Head of caudate nucleus (tissue), 42 donors: ENCODE measurements around the gene JMY.

ENCODE experiments used
- DNase-seq, 42 donors: peaks; one replicate each; pipeline versions ENCODE4 v3.0.0 to v3.0.0-alpha.2; 2020 to 2021; ENCODE audit warnings: mixed read lengths in 7 of 42
- intact Hi-C: fragments of 100-400 bp; cut with DNase I; formaldehyde crosslinking; loops from one replicate; pipeline ENCODE4 v1.15.0; 2022

Gene JMY

GRCh38 chr5:79357398-79357797 is 121.5 kb downstream of the JMY start:
- intact Hi-C loops: no loop called here
- no peak for DNase-seq
